Left kidney (tissue), 2 donors: ENCODE results near the gene CAMTA1. TPM values are rescaled to one million over a fixed set of nuclear protein-coding genes. Genes with fewer than 3 reads are reported as not detected.
"Not testable (repeated sequence)": the region's sequence is repeated elsewhere in the genome, so short reads cannot be mapped to it uniquely, and the experiment has no call there.

Experiments used
- DNase-seq: peaks from one replicate; pipeline ENCODE4 v3.0.0-alpha.2; 2013
- polyA plus RNA-seq: library from polyadenylated mRNA; unstranded; fragments of 120-200 nt; gene quantifications from one replicate; pipeline ENCODE4 v1.2.1, GENCODE V29; 2013; ENCODE audit not compliant: insufficient read length

The CAMTA1 gene
- polyA plus RNA-seq, 1 donor: 88.8 TPM

DNA sequence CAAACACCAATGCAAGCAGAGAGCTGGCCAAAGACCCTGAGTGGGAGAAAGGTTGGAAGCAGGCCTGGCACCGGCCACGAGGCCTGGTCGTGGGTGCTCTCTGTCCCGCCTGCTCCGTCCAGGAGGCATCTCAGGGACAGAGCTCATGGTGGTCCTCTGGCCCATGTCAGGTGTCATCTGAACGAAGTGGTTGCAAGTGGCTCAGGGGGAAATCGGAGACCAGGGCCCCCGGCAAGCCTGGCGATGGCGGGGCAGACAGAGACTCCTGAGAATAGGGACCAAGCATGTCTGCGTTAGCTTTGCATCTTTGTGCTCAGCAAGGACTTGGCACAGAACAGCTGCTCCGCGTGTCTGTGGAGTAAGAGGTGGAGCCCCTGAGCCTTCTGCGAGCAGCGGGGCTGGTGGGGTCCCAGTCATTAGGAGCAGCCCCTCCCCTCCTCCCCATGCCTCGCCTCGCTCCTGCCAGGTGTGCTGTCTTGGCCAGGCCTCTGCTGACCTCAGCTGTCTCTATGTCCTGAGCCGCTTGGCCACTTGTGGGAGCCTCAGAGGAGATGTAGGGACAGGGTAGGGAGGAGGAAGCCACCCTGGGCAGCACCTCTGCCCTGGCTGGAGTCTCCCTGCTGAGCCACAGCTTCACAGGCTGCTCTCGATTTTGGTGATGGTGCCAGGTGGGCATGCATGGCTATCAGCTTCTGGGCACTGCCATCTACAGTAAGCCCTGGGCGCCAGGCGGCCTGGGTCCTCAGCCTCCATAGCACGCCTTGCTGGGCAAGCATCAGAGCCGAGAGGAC is 622.9 kb downstream of the CAMTA1 start:
- no peak for DNase-seq

- no peak for DNase-seq
Observed at GRCh38 chr1:7408771-7409150, 623.5 kb downstream of the CAMTA1 start.

- no peak for DNase-seq
Observed at GRCh38 chr1:7409278-7409677, 624.0 kb downstream of the CAMTA1 start.

- DNase-seq: no peak
Observed at GRCh38 chr1:7410156-7410555, 624.9 kb downstream of the CAMTA1 start.

DNA sequence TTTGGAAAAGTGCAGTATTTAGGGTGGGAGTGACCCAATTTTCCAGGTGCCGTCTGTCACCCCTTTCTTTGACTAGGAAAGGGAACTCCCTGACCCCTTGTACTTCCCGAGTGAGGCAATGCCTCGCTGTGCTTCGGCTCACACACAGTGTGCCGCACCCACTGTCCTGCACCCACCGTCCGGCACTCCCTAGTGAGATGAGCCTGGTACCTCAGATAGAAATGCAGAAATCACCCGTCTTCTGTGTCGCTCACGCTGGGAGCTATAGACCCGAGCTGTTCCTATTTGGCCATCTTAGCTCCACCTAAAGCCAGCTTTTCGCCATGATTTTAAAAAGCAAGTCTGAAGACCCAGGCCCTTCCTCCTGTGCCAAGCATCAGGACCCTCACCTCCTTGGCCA is 632.4 kb downstream of the CAMTA1 start:
- DNase-seq: not testable (repeated sequence)

DNA sequence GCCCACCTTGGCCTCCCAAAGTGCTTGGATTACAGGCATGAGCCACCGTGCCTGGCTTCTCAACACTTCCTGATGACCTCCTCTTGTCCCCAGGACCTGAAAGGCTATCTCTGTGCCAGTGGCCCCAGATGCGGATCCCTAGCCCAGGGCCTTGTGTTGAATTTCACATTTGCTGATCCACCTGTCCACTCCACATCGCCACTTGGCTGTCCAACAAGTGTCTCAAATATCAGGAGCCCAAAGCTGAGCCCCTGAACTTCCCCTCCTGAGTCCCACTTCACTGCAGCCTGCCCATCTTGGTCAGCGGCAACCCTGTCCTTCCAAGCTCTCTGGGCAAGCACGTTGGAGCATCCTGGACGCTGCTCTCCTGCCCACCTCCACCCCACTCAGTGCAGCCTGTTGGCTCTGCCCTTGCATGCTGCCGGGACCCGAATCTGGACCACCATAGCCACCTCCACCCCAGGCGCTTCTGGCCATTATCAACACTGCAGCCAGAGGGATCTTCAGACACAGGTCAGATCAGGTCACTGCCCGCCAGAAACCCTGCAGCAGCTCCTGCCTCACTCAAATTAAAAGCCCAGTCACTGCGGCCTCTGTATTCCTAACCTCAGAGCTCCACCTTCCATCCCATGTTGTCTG is 633.3 kb downstream of the CAMTA1 start:
- no peak for DNase-seq

DNA sequence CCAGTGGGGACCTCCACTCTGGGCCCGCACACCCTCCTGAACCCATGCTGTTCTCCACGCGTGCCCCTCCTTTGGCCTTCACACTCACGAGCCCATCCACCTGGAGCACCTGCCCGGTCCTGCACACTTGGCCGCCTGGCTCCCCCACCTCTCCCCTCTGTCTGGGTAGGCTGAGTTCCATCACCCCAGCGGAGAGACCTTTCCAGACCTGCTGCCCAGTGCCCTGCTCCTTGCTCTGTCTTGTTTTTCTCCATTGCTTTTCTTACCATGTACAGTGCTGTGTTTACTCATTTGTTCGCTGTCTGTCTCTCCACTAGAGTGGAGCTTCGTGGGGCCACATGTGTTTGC is 634.8 kb downstream of the CAMTA1 start:
- no peak for DNase-seq

- DNase-seq: no peak
Observed at GRCh38 chr1:7420470-7421100, 635.3 kb downstream of the CAMTA1 start.

GRCh38 chr1:7421471-7422075 is 636.3 kb downstream of the CAMTA1 start:
- DNase-seq: no peak

DNA sequence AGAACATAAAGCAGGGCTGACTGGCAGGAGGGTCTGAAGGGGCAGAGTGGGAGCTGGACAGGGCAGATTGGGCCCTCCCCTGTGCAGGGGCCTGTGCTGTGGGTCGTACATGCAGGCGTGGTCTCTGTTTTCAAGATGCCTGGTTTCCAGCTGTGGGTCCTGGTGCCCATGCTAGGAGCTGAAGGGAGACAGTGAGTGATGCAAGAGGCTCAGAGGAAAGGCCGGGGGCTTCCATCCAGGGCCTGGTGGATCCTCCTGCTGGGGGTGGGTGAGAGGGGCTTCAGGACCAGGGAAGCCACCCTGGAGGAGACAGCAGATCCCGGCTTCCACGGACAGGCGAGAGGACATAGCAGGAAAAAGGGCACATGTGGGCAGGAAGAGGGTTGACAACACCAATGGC is 636.8 kb downstream of the CAMTA1 start:
- DNase-seq: no peak

DNA sequence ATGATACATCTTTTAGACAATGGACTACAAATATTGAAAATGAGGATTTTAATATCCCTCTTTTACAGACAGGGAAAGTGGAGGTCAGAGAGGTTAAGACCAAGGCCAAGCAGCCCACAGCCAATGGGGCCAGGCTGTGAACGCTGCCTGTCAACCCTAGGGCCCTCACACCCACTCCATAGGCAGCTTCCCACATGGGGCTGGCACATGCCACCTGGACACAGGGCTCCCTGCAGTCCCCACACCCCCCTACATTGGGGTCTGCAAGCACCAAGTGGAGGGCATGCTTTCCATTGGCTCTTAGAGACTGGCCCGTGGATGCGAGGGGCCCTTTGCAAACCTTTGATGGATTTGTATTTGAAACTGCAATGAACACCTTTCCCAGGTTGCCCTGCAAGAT is 637.3 kb downstream of the CAMTA1 start:
- DNase-seq: no peak

GRCh38 chr1:7422966-7423365 is 637.7 kb downstream of the CAMTA1 start:
- no peak for DNase-seq

- no peak for DNase-seq
Observed at GRCh38 chr1:7424352-7424890, 639.2 kb downstream of the CAMTA1 start.

DNA sequence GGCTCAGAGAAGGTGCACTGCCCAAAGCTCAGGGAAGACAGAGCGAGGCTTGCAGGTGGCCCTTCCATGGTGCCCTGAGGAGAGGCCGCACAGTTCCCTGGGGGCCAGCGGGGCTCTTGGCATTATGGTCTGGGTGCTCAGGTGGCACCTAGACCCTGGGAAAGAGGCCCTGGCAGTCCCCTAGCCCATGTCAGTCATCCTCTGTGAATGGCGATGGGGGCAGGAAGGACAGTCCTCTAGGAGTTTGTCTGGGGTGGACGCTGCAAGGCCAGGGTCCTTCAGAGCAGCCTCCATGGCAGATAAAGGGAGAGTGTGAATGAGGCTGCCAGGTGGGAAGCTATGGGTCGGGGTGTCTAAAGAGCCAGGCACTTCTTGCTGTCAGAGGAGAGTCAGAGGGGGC is 640.0 kb downstream of the CAMTA1 start:
- no peak for DNase-seq

DNA sequence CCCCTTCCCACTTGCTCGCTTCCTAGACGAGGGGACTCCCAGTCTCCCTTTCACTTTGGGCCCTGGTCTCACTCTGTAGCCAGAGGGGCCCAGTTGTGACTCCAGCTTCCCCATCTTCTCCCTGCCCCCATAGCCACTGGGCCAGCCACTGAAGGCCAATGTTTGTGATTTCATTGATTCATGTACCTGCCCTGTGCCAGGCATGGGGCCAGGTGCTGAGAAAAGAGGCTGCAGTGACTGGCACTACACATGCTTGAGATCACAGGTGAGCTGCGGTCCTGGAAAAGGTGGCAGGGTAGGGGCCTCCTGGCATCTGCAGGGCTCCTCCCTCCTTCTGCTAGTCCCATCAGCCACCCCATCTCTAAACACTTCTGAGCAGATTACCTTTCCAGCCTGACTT is 640.5 kb downstream of the CAMTA1 start:
- DNase-seq: no peak

GRCh38 chr1:7426780-7427604 is 641.7 kb downstream of the CAMTA1 start:
- DNase-seq: no peak

DNA sequence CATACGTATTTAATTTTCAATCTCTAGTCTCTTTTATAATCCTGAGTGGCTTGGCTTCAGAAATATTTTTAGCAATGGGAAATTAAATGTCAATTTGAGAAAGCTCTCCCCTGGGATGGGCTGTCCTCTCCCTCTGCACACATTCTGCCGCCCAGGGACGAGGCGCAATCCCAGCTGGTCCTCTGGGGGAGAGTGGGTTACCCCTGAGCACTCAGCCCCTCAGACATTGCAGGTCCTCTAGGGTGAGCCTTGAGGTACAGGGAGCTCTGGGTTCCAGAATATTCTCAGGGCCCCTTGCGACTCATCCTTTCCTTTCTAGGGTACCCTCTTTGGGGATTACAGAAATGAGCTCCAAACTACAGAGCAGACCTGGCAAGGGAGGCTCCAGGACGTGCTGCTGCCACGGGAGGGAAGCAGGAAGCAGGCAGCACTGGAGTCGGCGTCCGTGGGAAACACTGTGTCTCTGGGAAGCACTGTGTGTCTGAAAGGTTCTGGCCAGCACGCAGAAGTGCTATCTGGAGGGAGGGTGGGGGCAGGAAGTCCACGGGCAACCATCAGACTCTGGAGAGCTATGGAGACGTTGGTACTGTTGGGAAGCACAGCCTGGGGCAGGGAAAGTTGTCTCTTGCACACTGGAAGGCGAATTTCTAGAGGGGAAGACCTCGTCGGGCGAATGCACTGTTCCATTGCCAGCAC is 642.5 kb downstream of the CAMTA1 start:
- no peak for DNase-seq

- no peak for DNase-seq
Observed at GRCh38 chr1:7429290-7429689, 644.0 kb downstream of the CAMTA1 start.

- no peak for DNase-seq
Observed at GRCh38 chr1:7430047-7430608, 644.9 kb downstream of the CAMTA1 start.

GRCh38 chr1:7430691-7431090 is 645.4 kb downstream of the CAMTA1 start:
- DNase-seq: no peak
